Sigmoid colon (tissue), 4 donors: ENCODE measurements around the gene CCDC126.

Experiments
- EP300 ChIP-seq, 4 donors: sonication (generic); formaldehyde crosslinking; IDR thresholded peaks; one replicate each; pipeline ENCODE4 v1.6.1; 2017; ENCODE audit warnings: antibody characterized with exemption in 4 of 4
- POLR2A ChIP-seq, 2 donors: fragments of 450-650 bp; IDR thresholded peaks; one replicate each; pipeline ENCODE4 v1.6.1; 2016; ENCODE audit warnings: antibody characterized with exemption in 2 of 2, mild to moderate bottlenecking in 2 of 2, moderate library complexity in 2 of 2
- POLR2AphosphoS5 ChIP-seq, 4 donors: sonication (generic); formaldehyde crosslinking; IDR thresholded peaks; one replicate each; pipeline ENCODE4 v1.6.1; 2017; ENCODE audit warnings: antibody characterized with exemption in 4 of 4
- TF ChIP-seq, protein P1 (sequence below), 4 experiments: fragments of 450-650 bp in 3 of 4; fragments of 200-600 bp in 1 of 4; IDR thresholded peaks; one replicate each; pipeline ENCODE4 v1.5.1; 2016 to 2019; ENCODE audit warnings: antibody characterized with exemption in 4 of 4, mild to moderate bottlenecking in 3 of 4, moderate library complexity in 2 of 4

DNA sequence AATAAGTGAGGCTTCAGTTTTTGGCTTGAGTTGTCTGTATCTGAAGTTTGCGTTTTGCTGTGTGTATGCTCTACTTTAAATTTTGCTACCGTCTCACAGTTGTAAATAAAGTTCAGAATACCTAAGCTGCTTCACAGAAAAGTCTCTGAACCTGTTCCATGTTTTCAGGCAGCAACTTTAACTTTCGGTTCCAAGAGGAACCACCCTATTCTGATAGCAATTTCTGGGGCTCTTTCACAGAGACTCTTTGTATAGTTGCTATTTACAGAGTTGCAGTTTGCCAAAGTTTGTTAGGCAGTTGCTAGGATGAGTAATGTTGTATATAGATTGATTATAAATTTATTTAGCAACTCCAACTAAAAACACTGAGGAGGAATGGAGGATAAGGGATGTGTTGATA is 88.5 kb downstream of the CCDC126 start:
- TF ChIP-seq, protein P1, sequence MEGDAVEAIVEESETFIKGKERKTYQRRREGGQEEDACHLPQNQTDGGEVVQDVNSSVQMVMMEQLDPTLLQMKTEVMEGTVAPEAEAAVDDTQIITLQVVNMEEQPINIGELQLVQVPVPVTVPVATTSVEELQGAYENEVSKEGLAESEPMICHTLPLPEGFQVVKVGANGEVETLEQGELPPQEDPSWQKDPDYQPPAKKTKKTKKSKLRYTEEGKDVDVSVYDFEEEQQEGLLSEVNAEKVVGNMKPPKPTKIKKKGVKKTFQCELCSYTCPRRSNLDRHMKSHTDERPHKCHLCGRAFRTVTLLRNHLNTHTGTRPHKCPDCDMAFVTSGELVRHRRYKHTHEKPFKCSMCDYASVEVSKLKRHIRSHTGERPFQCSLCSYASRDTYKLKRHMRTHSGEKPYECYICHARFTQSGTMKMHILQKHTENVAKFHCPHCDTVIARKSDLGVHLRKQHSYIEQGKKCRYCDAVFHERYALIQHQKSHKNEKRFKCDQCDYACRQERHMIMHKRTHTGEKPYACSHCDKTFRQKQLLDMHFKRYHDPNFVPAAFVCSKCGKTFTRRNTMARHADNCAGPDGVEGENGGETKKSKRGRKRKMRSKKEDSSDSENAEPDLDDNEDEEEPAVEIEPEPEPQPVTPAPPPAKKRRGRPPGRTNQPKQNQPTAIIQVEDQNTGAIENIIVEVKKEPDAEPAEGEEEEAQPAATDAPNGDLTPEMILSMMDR (IDR thresholded peaks at IDR 0.05) = no peak
- TF ChIP-seq EP300 (IDR thresholded peaks at IDR 0.05) = no peak
- TF ChIP-seq POLR2A (IDR thresholded peaks at IDR 0.05) = no peak
- no peak for TF ChIP-seq POLR2AphosphoS5 (IDR thresholded peaks at IDR 0.05)
